Esophagus squamous epithelium (tissue), 5 donors: Measurements from ENCODE around the gene SLC16A11. TPM values are rescaled to one million over a fixed set of nuclear protein-coding genes. Genes with fewer than 3 reads are reported as not detected.
A peak's percentile ranks its signal among the peaks of the same experiment; 100 is the strongest.

Source experiments
- DNase-seq: peaks from one replicate; lab custom pipeline; 2025; lab: John Stamatoyannopoulos, UW
- H3K27ac ChIP-seq, 4 donors: fragments of 200-600 bp; sonication (generic); one replicate each; pipeline ENCODE4 v1.5.1; 2016 to 2019; ENCODE audit warnings: mild to moderate bottlenecking in 1 of 4
- H3K27me3 ChIP-seq, 4 donors: fragments of 200-600 bp; sonication (generic); 1 replicate in 3 of 4; 2 replicates in 1 of 4; pipeline versions ENCODE4 v1.5.1 to v1.6.0; 2017 to 2021; ENCODE audit warnings: antibody characterized with exemption in 1 of 4
- H3K36me3 ChIP-seq, 3 donors: fragments of 200-600 bp; sonication (generic); one replicate each; pipeline ENCODE4 v1.5.1; 2016 to 2019
- H3K4me1 ChIP-seq, 3 donors: fragments of 200-600 bp; sonication (generic); one replicate each; pipeline ENCODE4 v1.5.1; 2017 to 2019
- H3K4me3 ChIP-seq, 4 donors: fragments of 200-600 bp; sonication (generic); 1 replicate in 3 of 4; 2 replicates in 1 of 4; pipeline ENCODE4 v1.5.1; 2016 to 2019; ENCODE audit warnings: mild to moderate bottlenecking in 2 of 4, moderate library complexity in 1 of 4
- H3K9me3 ChIP-seq, 3 donors: fragments of 200-600 bp; sonication (generic); one replicate each; pipeline ENCODE4 v1.5.1; 2016 to 2019
- CTCF ChIP-seq, 6 experiments: fragments of 450-650 bp in 4 of 6; fragments of 200-600 bp in 2 of 6; sonication (generic) in 2 of 6; IDR thresholded peaks; one replicate each; pipeline ENCODE4 v1.5.1; 2016 to 2019; ENCODE audit warnings: antibody characterized with exemption in 6 of 6, mild to moderate bottlenecking in 4 of 6, moderate library complexity in 4 of 6
- POLR2A ChIP-seq, 4 donors: fragments of 450-650 bp; IDR thresholded peaks; one replicate each; pipeline ENCODE4 v1.6.1; 2017; ENCODE audit warnings: antibody characterized with exemption in 4 of 4, mild to moderate bottlenecking in 4 of 4, moderate library complexity in 3 of 4
- WGBS, 2 donors: methylation state at CpG; one replicate each; pipeline ENCODE4 v1.1.5; 2018; 5-methylcytosine and 5-hydroxymethylcytosine counted together
- intact Hi-C: fragments of 100-400 bp; cut with DNase I; formaldehyde crosslinking; loops from one replicate; pipeline ENCODE4 v1.15.0; 2022
- total RNA-seq, 4 donors: library from RNA; depleted of rRNA; stranded (reverse); fragments of >200 nt; gene quantifications; one replicate each; pipeline ENCODE4 v1.1.0, GENCODE V29; 2016
- donor health status: DM: yes; HTN: yes; CAD: no.

Gene SLC16A11
- total RNA-seq, 4 donors from 2014 or later = 0.56 to 2.1 (median 0.72) TPM; not detected in 1

- TF ChIP-seq CTCF (IDR thresholded peaks at IDR 0.05) (no peak), POLR2A (IDR thresholded peaks at IDR 0.05) (no peak)
- DNase-seq = no peak
- Histone ChIP-seq H3K36me3 (no peaks in the 10 kb centered on the region), H3K4me1 (peaks cover 19 to 55% (median 24%) of the 10 kb centered on the region in 3 donors), H3K4me3 (peak overlapping the region in 1 of 4 donors; percentile 66), H3K9me3 (no peaks in the 10 kb centered on the region), H3K27me3 (peaks cover 0 to 14% (median 0%) of the 10 kb centered on the region in 4 donors), H3K27ac (peak overlapping the region in 2 of 4 donors; percentile 25 to 37)
- WGBS, 2 donors = 57% methylated on average over 3 of the region's 8 CpGs; no CpG with 5 or more reads in 1 of the 2 donors
- intact Hi-C loops = no loop called here
These were observed 19.5 kb downstream of the SLC16A11 start for GRCh38 chr17:7024402-7024785.

- intact Hi-C loops = no loop called here
- Histone ChIP-seq H3K4me3 (peak overlapping the region; percentile 20 to 66 (median 43)), H3K9me3 (no peaks in the 10 kb centered on the region), H3K27me3 (peaks cover 0 to 14% (median 0%) of the 10 kb centered on the region in 4 donors), H3K36me3 (no peaks in the 10 kb centered on the region), H3K4me1 (peaks cover 24 to 61% (median 24%) of the 10 kb centered on the region in 3 donors), H3K27ac (peak overlapping the region; percentile 77 to 87 (median 82))
- DNase-seq = no peak
- 63 to 75% methylated on average over 22 to 31 of the region's 51 CpGs for WGBS, 2 donors
- TF ChIP-seq CTCF (IDR thresholded peaks at IDR 0.05) (no peak), POLR2A (IDR thresholded peaks at IDR 0.05) (peak in 3 of 4 donors; percentile 44 to 80 (median 62))
These were observed 20.1 kb downstream of the SLC16A11 start for GRCh38 chr17:7023576-7024401.

- peaks cover 0 to 14% (median 0%) of the 10 kb centered on the region in 4 donors for H3K27me3 ChIP-seq
- no peaks in the 10 kb centered on the region for H3K36me3 ChIP-seq
- H3K27ac ChIP-seq = peak within 1 kb of the TSS; percentile 77 to 87 (median 82)
- H3K9me3 ChIP-seq = no peaks in the 10 kb centered on the region
- H3K4me1 ChIP-seq = peaks cover 24 to 66% (median 28%) of the 10 kb centered on the region in 3 donors
- no peak for DNase-seq
- WGBS, 2 donors = 17 to 20% methylated on average over 32 to 33 of the region's 47 CpGs
- TF ChIP-seq CTCF (IDR thresholded peaks at IDR 0.05) (no peak), POLR2A (IDR thresholded peaks at IDR 0.05) (no peak)
- intact Hi-C loops = no loop called here
- H3K4me3 ChIP-seq = peak within 1 kb of the TSS; percentile 20 to 66 (median 43)
These were observed 20.9 kb downstream of the SLC16A11 start, which contains the start of gene BCL6B for GRCh38 chr17:7022781-7023571. TSS of gene BCL6B (plus strand) at chr17:7023050. CDS start at chr17:7023672, 622 bp downstream.

GRCh38 chr17:7021993-7022778 is 21.7 kb downstream of the SLC16A11 start:
- TF ChIP-seq POLR2A (IDR thresholded peaks at IDR 0.05) (peak in 1 of 4 donors; percentile 6), CTCF (IDR thresholded peaks at IDR 0.05) (peak; percentile 91 to 98 (median 96))
- WGBS, 2 donors = 2% methylated on average over 11 to 18 of the region's 53 CpGs
- H3K27me3 ChIP-seq = peaks cover 0 to 14% (median 0%) of the 10 kb centered on the region in 4 donors
- peaks cover 24 to 68% (median 36%) of the 10 kb centered on the region in 3 donors for H3K4me1 ChIP-seq
- H3K27ac ChIP-seq = peak overlapping the region; percentile 77 to 87 (median 82)
- DNase-seq = no peak
- H3K36me3 ChIP-seq = peaks cover 0 to 6% (median 0%) of the 10 kb centered on the region in 3 donors
- intact Hi-C loops = no loop called here
- H3K4me3 ChIP-seq = peak overlapping the region; percentile 16 to 66 (median 43)
- no peaks in the 10 kb centered on the region for H3K9me3 ChIP-seq
